HCT116 (cell line): ENCODE measurements around the gene MORN2. TPM values are rescaled to one million over a fixed set of nuclear protein-coding genes. Genes with fewer than 3 reads are reported as not detected.

Experiments
- ATAC-seq: fragments of 200-7000 bp; cut with Tn5 transposase; 2 replicates; pipeline ENCODE4 v1.9.1; 2020; ENCODE audit warnings: mild to moderate bottlenecking, moderate library complexity
- BruUV-seq: library from RNA; stranded (reverse); fragments of 400-500 nt; replicated peaks from 2 replicates; lab custom pipeline; 2021; lab: Mats Ljungman, UMichigan
- CTCF ChIA-PET: fragments of 300-600 bp; sonication (Branson Sonifier 250); formaldehyde crosslinking; loops from one replicate; lab custom pipeline; 2021; ENCODE audit warnings: antibody characterized with exemption; lab: Charles Lee
- POLR2A ChIA-PET: fragments of 300-600, 350-600 bp; sonication (Branson Sonifier 250); formaldehyde crosslinking; loops from one replicate; lab custom pipeline; 2021; ENCODE audit warnings: antibody characterized with exemption; lab: Charles Lee
- RAD21 ChIA-PET, 2 experiments: fragments of 300-600 bp; sonication (Branson Sonifier 250); formaldehyde crosslinking; loops; one replicate each; lab custom pipeline; 2023; ENCODE audit warnings: low total read pairs in 2 of 2; ENCODE audit not compliant: uncharacterized antibody in 2 of 2, unreplicated experiment in 2 of 2, low non-redundant PET in 1 of 2; lab: Charles Lee
- DNase-seq: peaks from one replicate; pipeline ENCODE4 v3.0.0-alpha.2; 2010; ENCODE audit warnings: low read depth, low spot score
- H2AFZ ChIP-seq: fragments of 200-600 bp; shearing (Covaris generic), sonication (generic); 2 replicates; pipeline ENCODE4 v1.6.1; 2017; ENCODE audit warnings: low read depth, mixed run types, mixed read lengths, antibody characterized with exemption, low read length; ENCODE audit not compliant: poor library complexity, severe bottlenecking
- H3K27ac ChIP-seq: 2 replicates; pipeline ENCODE4 v1.5.1; 2012; ENCODE audit warnings: low read depth, low read length
- H3K27me3 ChIP-seq: fragments of 200-600 bp; sonication (generic); 2 replicates; pipeline ENCODE4 v1.6.1; 2016; ENCODE audit warnings: mixed run types, low read length, mixed read lengths; ENCODE audit not compliant: insufficient read depth
- H3K36me3 ChIP-seq, 2 experiments: fragments of 200-500 bp in 1 of 2; fragments of 200-600 bp in 1 of 2; sonication (Bioruptor generic) in 1 of 2; sonication (generic) in 1 of 2; 2 replicates each; pipeline versions ENCODE4 v1.5.1 to v1.6.1; 2014 to 2016; ENCODE audit warnings: low read length in 2 of 2, inconsistent platforms in 1 of 2, mixed read lengths in 1 of 2, mixed run types in 1 of 2; ENCODE audit not compliant: insufficient read depth in 2 of 2, control insufficient read depth in 1 of 2
- H3K4me1 ChIP-seq, 2 experiments: fragments of 200-600 bp in 1 of 2; sonication (generic) in 1 of 2; 2 replicates each; pipeline versions ENCODE4 v1.5.1 to v1.6.1; 2012 to 2017; ENCODE audit warnings: low read length in 2 of 2, inconsistent platforms in 1 of 2, mild to moderate bottlenecking in 1 of 2, mixed read lengths in 1 of 2, mixed run types in 1 of 2, moderate library complexity in 1 of 2; ENCODE audit not compliant: insufficient read depth in 2 of 2, control insufficient read depth in 1 of 2
- H3K4me2 ChIP-seq: fragments of 200-600 bp; sonication (generic); 2 replicates; pipeline ENCODE4 v1.6.1; 2017; ENCODE audit warnings: mixed run types, low read length, mixed read lengths
- H3K4me3 ChIP-seq, 2 experiments: fragments of 200-600 bp in 1 of 2; sonication (generic) in 1 of 2; replicated peaks in 1 of 2; 2 replicates each; pipeline ENCODE4 v1.5.1; 2011 to 2016; ENCODE audit warnings: low read length in 2 of 2, control low read depth in 1 of 2, low read depth in 1 of 2, mild to moderate bottlenecking in 1 of 2, mixed read lengths in 1 of 2, mixed run types in 1 of 2
- H3K79me2 ChIP-seq: fragments of 200-600 bp; sonication (generic); 2 replicates; pipeline ENCODE4 v1.6.1; 2017; ENCODE audit warnings: mild to moderate bottlenecking, mixed run types, low read length, moderate library complexity, mixed read lengths; ENCODE audit not compliant: insufficient read depth
- H3K9ac ChIP-seq: fragments of 200-600 bp; sonication (generic); 2 replicates; pipeline ENCODE4 v1.6.1; 2016; ENCODE audit warnings: low read length, mixed read lengths
- H3K9me2 ChIP-seq: fragments of 200-600 bp; sonication (generic), shearing (Covaris generic); 2 replicates; pipeline ENCODE4 v1.6.1; 2017; ENCODE audit warnings: mixed run types, mild to moderate bottlenecking, moderate library complexity; ENCODE audit not compliant: insufficient read depth
- H3K9me3 ChIP-seq, 2 experiments: fragments of 200-500 bp in 1 of 2; fragments of 200-600 bp in 1 of 2; sonication (Bioruptor generic) in 1 of 2; sonication (generic) in 1 of 2; 2 replicates each; pipeline ENCODE4 v1.6.1; 2014 to 2017; ENCODE audit warnings: low read length in 2 of 2, mixed read lengths in 2 of 2, inconsistent platforms in 1 of 2, low read depth in 1 of 2, mild to moderate bottlenecking in 1 of 2, mixed run types in 1 of 2, moderate library complexity in 1 of 2; ENCODE audit not compliant: control insufficient read depth in 1 of 2, insufficient read depth in 1 of 2
- H4K20me1 ChIP-seq: fragments of 200-600 bp; sonication (generic), shearing (Covaris generic); 2 replicates; pipeline ENCODE4 v1.6.1; 2017; ENCODE audit warnings: mixed run types, mild to moderate bottlenecking, moderate library complexity; ENCODE audit not compliant: insufficient read depth
- CEBPB ChIP-seq: IDR thresholded peaks from 2 replicates; pipeline ENCODE4 v1.6.1; 2012; ENCODE audit warnings: low read depth
- EZH2 ChIP-seq: fragments of 200-600 bp; sonication (generic); IDR thresholded peaks from 2 replicates; pipeline ENCODE4 v1.6.1; 2017; ENCODE audit warnings: antibody characterized with exemption, mixed run types
- EZH2phosphoT487 ChIP-seq: fragments of 200-600 bp; IDR thresholded peaks from 2 replicates; pipeline ENCODE4 v1.6.1; 2018; ENCODE audit warnings: antibody characterized with exemption, borderline replicate concordance
- SRF ChIP-seq: IDR thresholded peaks from 2 replicates; pipeline ENCODE4 v1.6.1; 2012; ENCODE audit warnings: low read depth
- ZNF274 ChIP-seq: fragments of 200-500 bp; sonication (Bioruptor generic); IDR thresholded peaks from 2 replicates; pipeline ENCODE4 v1.6.1; 2014; ENCODE audit warnings: mild to moderate bottlenecking, low read depth, low read length, inconsistent platforms
- intact Hi-C: fragments of 100-400 bp; cut with micrococcal nuclease; formaldehyde crosslinking; loops from 2 replicates; pipeline ENCODE4 v1.10.0; 2022
- total RNA-seq: library from RNA; stranded (reverse); gene quantifications from one replicate; pipeline ENCODE4 v1.2.1, GENCODE V29; 2021; ENCODE audit not compliant: unreplicated experiment
- TF ChIP-seq, protein P1 (sequence below): IDR thresholded peaks from 2 replicates; pipeline ENCODE4 v1.6.1; 2012

MORN2 gene
- total RNA-seq, 1 experiment from 2014 or later, result 11.9 TPM

DNA sequence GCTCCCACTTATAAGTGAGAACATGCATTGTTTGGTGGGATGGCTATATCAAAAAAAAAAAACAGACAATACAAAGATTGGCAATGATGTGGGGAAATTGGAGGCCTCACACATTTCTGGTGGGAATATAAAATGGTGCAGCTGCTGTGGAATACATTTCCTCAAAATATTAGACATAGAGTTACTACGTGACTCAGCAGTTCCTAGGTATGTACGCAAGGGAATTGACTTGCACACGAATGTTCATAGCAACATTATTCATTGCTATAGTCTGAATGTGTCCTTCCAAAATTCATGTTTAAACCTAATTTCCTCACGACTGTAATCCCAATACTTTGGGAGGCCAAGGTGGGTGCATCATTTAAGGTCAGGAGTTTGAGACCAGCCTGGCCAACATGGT, 11.6 kb downstream of the MORN2 start:
- no peaks in the 10 kb centered on the region for H3K27me3 ChIP-seq
- RAD21 ChIA-PET, result no interaction called here
- H2AFZ ChIP-seq, result no peak overlapping the region
- intact Hi-C loops, result no loop called here
- no peaks in the 10 kb centered on the region for H3K36me3 ChIP-seq
- POLR2A ChIA-PET, result interaction anchor here (1.2 kb wide), 1 partner anchor 136 kb away, joined by 3 read pairs; the partner anchor contains the start of gene SRSF7
- no peak overlapping the region for H3K4me2 ChIP-seq
- no peak overlapping the region for H3K4me3 ChIP-seq
- H3K9me2 ChIP-seq, result no peaks in the 10 kb centered on the region
- no peaks in the 10 kb centered on the region for H3K79me2 ChIP-seq
- H3K9ac ChIP-seq, result no peak overlapping the region
- no peaks in the 10 kb centered on the region for H4K20me1 ChIP-seq
- H3K4me1 ChIP-seq, result no peaks in the 10 kb centered on the region
- TF ChIP-seq, protein P1, sequence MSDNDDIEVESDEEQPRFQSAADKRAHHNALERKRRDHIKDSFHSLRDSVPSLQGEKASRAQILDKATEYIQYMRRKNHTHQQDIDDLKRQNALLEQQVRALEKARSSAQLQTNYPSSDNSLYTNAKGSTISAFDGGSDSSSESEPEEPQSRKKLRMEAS, result no peak
- TF ChIP-seq ZNF274, result no peak
- no peak for TF ChIP-seq SRF
- no peak for TF ChIP-seq EZH2phosphoT487
- no peaks in the 10 kb centered on the region for H3K9me3 ChIP-seq
- CTCF ChIA-PET, result no interaction called here
- no peak for DNase-seq
- no TSS peak for BruUV-seq
- ATAC-seq, result no peak
- no peak overlapping the region for H3K27ac ChIP-seq

DNA sequence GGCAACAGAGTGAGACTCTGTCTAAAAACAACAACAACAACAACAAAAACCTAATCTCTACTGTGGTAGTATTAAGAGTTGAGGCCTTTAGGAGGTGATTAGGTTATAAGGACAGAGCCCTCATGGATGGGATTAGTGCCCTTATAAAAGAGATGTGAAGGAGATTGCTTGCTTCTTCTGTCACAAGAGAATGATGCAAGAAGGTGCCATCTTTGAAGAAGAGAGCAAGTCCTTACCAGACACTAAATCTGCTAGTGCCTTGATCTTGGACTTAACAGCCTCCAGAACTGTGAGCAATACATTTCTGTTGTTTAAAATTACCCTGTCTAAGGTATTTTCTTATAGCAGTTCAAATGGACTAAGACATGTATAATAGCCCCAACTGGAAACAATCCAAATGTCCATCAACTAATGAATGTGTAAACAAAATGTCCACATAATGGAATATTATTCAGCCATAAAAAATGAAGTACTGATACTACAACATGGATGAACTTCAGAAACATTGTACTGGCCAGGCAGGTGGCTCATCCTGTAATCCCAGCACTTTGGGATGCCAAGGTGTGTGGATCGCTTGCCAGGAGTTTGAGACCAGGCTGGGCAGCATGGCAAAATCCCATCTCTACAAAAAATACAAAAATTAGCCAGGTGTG, 12.3 kb downstream of the MORN2 start:
- ChIA-PET POLR2A (no interaction called here), RAD21 (no interaction called here)

More for the DNA sequence above, 12.3 kb downstream of the MORN2 start:
- no peak overlapping the region for H3K27ac ChIP-seq
- H3K4me1 ChIP-seq, result 0 out of 4 replicates have a peak, but pooled peaks cover 0 to 4% of the 10 kb centered on the region in 2 experiments
- no peaks in the 10 kb centered on the region for H3K79me2 ChIP-seq
- CTCF ChIA-PET, result no interaction called here
- BruUV-seq, result no TSS peak
- no peak overlapping the region for H2AFZ ChIP-seq
- TF ChIP-seq EZH2 (no peak), CEBPB (no peak)
- TF ChIP-seq, all 23 proteins: peak for 0
- Histone ChIP-seq H3K9ac (no peak overlapping the region), H3K4me3 (no peak overlapping the region), H3K36me3 (no peaks in the 10 kb centered on the region), H4K20me1 (no peaks in the 10 kb centered on the region), H3K27me3 (no peaks in the 10 kb centered on the region), H3K4me2 (no peak overlapping the region), H3K9me3 (no peaks in the 10 kb centered on the region), H3K9me2 (no peaks in the 10 kb centered on the region)
- intact Hi-C loops, result no loop called here
- ATAC-seq (no peak), DNase-seq (no peak)
